HG03521 (cell line): ENCODE measurements around the gene ARMC12.

Source experiments
- ATAC-seq: cut with Tn5 transposase; IDR thresholded peaks from one replicate; pipeline ENCODE4 v1.9.1; 2021; ENCODE audit warnings: mild to moderate bottlenecking, moderate library complexity; ENCODE audit not compliant: unreplicated experiment

Gene ARMC12

DNA sequence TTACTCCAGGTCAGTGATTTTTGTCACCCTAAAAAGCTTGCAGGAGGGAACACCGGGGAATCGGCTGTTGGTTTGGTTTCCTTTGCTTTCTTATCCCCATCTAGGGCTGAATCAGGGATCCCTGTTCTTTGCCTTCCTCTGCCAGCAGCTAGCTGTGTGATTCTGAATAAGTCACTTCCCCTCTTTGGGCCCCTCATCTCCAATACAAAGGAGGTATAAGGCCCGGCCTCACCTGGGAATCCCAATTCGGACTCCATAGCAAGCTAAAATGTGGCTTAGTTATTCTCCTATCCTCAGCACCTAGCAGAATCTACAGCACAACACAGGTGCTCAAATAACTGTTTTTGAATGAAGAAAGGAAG lies 18.5 kb upstream of the ARMC12 start:
- ATAC-seq: no peak

DNA sequence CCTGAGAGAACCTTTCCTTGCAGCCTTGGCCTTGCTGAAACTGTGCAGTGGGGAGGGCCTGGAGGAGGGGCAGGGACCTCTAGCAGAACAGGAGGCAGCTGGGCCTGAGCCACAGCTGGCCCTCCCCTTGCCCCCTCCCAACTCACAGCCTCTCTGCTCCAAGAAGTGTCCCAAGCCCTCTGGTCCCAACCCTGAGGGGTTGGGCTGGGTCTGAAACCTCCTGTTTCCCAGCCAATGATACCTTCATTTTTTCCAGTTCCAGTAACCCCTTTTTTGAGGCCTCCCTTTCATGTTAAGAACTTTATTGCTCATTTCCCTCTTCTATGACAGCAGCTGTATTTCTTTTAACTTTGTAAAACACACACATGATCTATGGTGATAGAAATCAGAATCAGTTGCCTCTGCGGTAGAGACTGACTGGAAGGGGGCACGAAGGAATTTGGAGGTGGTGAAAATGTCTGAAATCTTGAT lies 17.9 kb upstream of the ARMC12 start:
- no peak for ATAC-seq

DNA sequence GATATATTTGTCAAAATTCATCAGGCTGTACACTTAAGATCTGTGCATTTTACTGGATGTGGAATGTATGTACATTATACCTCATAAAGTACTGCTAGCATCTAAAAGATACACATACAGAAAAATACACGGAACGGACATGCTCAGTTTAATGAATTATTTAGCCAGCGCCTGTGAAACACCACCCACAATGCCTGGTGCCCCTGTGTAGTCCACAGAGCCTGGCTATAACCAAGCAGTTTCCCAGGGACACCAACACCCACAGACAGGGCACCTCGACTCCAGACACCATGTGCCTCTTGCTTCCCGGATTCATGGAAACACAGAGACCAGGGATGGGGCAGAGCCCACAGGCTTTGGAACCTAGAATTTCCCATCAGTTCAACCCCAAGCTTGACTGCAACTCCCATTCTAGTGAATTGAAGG lies 17.4 kb upstream of the ARMC12 start:
- ATAC-seq: peak; percentile 8

GRCh38 chr6:35719830-35720733 lies 16.8 kb upstream of the ARMC12 start:
- peak; percentile 42 for ATAC-seq

DNA sequence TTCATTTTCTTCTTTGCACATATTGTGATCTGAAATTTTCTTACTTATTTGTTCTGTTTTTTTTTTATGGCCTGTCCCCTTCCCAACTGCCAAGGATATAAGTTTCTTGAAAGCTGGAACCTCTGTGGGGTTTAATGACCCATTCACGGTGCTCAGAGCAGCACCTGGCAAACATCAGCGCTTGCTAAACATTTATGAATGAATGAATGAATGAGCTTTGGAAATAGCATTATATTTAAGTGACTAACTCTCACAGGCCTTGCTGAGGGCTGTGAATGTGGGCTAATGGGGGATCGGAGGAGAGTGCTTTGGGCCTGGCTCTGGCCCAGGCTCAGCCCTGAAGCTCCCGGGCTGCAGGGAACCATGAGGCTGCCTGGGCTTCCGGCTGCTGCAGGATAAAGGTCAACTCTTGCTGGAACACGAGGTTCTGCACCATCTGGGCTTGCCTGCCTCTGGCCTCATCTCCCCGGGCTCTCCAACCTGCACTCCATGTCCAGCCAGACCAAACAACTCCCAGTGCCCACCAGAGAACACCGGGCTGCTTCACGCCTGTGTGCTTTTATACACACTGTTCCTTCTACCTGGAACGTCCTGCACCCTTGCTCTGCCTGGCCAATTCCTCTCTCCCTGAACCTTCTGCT lies 14.6 kb upstream of the ARMC12 start:
- ATAC-seq: no peak

GRCh38 chr6:35723587-35723986 lies 13.2 kb upstream of the ARMC12 start:
- no peak for ATAC-seq

- ATAC-seq: no peak
These were observed 12.8 kb upstream of the ARMC12 start for GRCh38 chr6:35724059-35724458.

DNA sequence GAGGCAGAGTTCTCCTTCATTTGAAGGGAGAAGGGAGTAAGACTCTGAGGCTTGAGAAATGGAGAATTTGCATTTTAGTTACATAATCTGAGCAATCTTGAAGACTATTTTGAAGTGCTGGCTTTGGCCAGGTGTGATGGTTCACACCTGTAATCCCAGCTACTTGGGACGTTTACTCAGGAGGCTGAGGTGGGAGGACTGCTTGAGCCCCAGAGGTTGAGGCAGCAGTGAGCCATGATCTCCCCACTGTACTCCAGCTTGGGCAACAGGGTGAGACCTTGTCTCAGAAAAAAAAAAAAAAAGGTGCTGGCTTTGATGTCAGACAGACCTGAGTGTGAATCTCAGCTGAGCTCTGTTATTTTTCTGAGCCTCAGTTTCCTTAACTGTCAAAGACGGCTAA lies 12.4 kb upstream of the ARMC12 start:
- no peak for ATAC-seq

DNA sequence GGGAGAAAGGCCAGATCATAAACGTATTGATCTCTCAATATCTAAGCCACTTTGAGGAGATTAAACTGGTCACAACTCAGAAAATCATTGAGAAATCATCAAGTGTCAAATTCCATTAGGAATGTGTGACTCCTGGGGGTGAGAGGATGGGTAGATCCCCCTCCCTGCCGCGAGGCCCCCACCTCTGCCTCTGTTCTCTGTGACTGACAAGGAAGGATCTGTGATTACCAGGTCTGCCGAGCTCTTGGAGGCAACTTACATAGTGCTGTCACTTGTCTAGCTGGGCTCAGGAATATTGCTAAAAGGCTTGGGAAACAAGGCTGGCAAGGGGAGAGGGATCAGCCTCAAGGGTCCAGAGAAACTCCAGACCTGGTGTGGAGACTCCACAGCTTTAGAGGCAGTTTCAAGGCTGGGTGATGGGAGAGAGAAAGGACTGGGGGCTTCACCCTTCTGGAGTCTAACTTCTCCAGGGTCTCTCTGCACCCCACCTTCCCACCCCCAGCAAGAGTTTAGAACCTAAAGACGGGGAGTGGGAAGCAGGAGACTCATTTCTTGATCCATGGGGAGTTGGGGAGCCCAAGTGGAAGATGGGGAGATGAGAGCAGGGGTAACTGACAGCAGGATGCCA lies 11.6 kb upstream of the ARMC12 start:
- ATAC-seq: no peak

- ATAC-seq: no peak
These were observed 11.0 kb upstream of the ARMC12 start for GRCh38 chr6:35725721-35726438.

GRCh38 chr6:35727231-35727934 lies 9.4 kb upstream of the ARMC12 start:
- peak; percentile 1 for ATAC-seq

GRCh38 chr6:35727935-35728682 lies 8.7 kb upstream of the ARMC12 start:
- ATAC-seq: peak; percentile 44

DNA sequence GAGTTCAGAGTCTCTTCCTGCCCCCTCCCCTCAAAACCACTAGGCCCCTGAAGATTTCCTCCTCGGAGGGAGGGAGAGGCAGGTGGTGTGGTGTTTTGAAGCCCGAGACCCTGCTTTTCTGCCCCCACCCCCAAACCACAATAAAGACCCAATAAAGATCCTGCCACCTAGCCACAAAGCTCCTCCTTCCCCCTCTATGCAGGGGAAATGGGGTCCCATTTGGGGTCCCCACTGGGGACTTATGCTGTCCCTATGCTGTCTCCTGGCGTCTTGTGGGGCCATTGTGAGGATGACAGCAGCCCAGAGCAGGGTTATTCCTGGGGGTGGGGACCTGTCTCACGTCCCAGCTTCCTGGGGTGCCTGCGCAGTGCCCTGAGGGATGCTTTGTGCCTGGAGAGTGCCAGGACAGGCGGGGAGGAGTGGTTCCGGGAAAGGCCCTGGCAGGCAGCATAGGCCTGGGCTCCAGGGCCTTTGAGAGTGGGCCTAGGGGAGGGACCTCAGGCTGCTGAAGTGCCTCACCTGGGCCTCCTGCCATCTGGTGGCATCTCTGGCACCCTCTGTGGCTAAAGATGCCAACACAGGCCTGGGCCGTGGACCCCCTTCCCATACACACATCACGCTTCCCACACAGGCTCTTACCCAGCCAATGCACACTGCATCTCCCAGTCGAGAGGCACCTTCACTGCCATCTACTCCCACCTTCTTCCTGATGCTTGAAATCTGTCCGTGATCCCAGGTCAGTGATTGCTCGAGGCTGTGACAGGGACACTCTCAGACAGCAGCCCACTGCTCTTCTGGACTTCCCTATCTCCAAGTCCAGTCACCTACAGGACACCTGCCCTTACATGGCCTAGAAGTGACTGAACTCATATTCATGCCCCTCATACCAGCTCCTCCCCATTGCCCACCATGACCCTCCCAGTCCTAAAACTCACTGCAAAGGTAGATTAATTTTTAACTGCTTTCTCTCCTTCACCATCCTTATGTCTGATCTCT lies 7.9 kb upstream of the ARMC12 start:
- no peak for ATAC-seq

DNA sequence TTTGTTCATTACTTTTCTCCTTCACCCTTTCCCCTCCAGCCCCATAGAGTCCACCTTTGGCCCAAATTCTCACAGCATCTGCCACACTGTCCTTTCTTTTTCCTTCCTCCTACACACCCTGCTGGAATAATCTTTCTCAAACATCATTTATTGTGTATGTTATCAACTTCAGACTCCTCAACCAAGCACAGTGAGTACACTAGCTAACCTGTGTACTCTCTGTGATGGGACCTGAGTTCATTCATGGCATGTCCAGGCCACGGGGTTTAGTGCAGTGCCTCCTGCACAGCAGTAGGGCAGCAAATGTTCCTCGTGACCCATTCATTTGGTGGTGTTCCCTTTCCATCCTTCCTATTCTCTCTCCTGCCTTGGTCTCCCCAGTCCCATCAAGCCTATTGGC lies 7.1 kb upstream of the ARMC12 start:
- ATAC-seq: no peak

DNA sequence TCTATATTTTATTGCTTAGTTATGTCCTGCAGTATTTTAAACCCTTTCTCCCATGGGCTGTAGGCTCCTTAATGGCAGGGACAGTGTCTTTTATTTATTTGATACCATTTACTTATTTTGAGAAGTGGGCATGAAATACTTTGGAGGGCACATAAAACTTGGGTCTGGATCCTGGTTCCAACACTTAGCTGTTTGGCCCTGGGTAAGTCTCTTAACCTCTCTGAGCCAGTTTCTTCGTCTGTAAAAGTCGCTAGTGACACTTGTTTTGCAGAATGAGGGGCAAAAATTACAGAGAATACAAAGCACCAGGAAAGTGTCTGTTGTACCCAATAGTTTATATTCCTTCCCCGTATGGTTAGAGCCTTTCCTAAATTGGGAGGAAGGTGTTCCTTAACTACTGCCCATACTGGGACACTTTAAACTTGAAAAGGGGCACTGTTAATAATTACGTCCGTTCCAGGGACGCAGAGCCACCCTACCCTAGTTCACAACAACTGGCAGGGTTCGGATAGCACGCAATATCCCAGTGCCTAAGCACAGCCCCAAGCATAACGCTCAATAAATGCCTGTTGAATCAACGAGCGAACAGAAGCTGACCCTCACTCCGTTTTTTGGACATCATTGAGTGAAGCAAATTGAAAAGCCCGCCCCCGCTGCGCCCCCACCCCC lies 6.0 kb upstream of the ARMC12 start:
- ATAC-seq: peak; percentile 1

DNA sequence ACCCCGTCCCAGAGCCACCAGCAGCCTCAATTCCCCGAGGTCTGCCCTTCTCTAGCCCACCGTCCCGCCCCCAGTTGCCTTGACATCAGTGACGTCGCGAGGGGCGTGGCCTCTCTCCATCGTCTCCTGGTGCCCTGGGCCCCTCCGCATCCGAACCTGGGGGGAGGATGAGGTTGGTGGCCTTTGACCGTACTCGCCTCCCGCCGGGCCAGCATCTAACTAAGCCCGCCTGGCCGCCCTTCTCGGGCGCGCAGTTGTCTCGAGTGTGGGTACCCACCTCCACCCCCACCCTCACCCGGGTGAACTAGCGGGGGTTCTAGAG lies 5.5 kb upstream of the ARMC12 start:
- ATAC-seq: peak; percentile 44

DNA sequence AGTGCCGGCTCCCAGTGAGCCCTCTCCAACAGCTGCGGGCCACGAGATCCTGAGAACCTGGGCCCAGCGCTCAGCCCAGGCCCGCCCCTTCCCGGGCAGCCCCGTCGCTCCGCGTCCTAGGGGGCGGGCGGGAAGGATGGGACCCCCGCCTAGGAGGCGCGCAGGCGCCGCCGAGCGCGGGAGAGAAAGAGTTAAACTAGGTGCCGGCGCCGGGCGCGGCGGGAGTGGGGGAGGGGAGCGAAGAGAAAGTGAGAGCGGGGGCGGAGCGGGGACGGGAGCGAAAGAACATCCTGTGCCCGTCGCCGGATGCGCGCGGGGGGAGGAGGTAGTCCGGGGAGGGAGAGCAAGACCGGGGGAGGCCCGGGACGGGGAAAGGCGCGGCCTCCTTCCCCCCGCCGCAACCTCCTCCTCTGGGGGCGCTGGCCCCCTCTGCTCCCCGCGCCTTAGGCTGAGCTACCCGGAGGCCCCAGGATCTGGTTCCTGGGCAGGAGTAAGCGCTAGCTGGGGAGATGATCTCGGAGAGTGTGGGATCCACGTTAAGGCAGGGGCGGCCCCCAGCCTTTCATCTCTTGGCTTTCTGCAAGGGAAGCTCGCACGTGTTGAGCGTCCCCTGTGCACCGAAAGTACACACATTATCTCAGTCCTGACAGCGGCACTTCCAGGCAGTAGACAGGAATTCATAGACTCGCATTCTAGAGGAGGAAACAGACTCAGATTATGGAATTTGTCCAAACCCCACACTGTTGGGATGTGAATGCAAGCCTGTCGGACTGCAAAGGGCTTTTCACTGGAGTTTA lies 4.9 kb upstream of the ARMC12 start:
- ATAC-seq: peak; percentile 41
